Ovary (tissue), 3 donors: Measurements from ENCODE around the gene TBC1D16.

ENCODE experiments used
- CTCF ChIP-seq, 3 donors: fragments of 450-650 bp in 2 of 3; fragments of 200-600 bp in 1 of 3; IDR thresholded peaks; one replicate each; pipeline versions ENCODE4 v1.5.1 to v1.8.0; 2016 to 2022; ENCODE audit warnings: antibody characterized with exemption in 3 of 3, mild to moderate bottlenecking in 1 of 3
- POLR2A ChIP-seq: fragments of 450-650 bp; IDR thresholded peaks from one replicate; pipeline ENCODE4 v1.6.1; 2017; ENCODE audit warnings: antibody characterized with exemption, mild to moderate bottlenecking, moderate library complexity
- donor health status: DM: no; HTN: no; CAD: no.

- TF ChIP-seq CTCF (IDR thresholded peaks at IDR 0.05), result no peak
- TF ChIP-seq POLR2A, result no peak
Observed at GRCh38 chr17:79888811-79889634, 146.6 kb downstream of the TBC1D16 start.
